AG09309 (cell line): ENCODE results near the gene GRID1.
"Not testable (repeated sequence)": the region's sequence is repeated elsewhere in the genome, so short reads cannot be mapped to it uniquely, and the experiment has no call there.

Experiments used
- DNase-seq: peaks from one replicate; pipeline ENCODE4 v3.0.0-alpha.2; 2010; ENCODE audit warnings: low read depth
- H3K4me3 ChIP-seq: 2 replicates; pipeline ENCODE4 v1.5.1; 2011; ENCODE audit warnings: mild to moderate bottlenecking, low read depth, low read length, moderate library complexity; ENCODE audit not compliant: control insufficient read depth
- TF ChIP-seq, protein P1 (sequence below): IDR thresholded peaks from 2 replicates; pipeline ENCODE4 v1.5.1; 2011; ENCODE audit warnings: mild to moderate bottlenecking, low read depth, low read length, inconsistent platforms; ENCODE audit not compliant: insufficient read depth, control insufficient read depth; ENCODE audit errors: missing control alignments

GRID1 gene

DNA sequence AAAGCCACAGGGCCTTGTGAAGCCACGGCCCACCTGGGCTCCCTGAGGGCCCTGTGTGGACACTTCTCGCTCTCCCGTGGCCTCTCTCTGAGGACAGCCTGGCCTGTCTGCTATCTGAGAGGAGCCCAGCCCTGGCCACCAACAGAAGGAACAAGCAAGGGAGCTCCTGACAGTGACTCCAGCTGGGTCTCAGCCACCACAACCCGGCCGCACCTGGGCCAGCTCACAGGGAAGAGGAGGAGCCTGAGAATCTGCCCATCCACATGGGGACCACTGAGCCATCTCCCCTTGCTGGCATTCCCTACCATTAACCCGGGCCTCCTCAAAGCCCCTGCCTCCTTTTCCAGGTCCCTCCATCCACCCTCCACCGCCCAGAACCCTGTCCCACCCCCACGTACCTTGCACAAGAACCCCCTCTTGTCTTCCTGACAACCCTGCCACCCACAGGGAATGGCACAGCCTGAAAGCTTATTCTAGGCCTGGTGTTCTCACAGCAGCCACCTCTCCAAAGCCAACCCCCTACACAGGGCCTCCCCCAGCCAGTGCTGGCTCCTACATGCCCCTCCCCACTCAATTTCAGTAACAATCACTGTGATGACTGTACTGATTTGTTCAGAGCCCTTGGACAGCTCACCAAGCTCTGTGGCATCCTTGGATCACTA, 120.2 kb downstream of the GRID1 start:
- H3K4me3 ChIP-seq = no peak overlapping the region
- TF ChIP-seq, protein P1, sequence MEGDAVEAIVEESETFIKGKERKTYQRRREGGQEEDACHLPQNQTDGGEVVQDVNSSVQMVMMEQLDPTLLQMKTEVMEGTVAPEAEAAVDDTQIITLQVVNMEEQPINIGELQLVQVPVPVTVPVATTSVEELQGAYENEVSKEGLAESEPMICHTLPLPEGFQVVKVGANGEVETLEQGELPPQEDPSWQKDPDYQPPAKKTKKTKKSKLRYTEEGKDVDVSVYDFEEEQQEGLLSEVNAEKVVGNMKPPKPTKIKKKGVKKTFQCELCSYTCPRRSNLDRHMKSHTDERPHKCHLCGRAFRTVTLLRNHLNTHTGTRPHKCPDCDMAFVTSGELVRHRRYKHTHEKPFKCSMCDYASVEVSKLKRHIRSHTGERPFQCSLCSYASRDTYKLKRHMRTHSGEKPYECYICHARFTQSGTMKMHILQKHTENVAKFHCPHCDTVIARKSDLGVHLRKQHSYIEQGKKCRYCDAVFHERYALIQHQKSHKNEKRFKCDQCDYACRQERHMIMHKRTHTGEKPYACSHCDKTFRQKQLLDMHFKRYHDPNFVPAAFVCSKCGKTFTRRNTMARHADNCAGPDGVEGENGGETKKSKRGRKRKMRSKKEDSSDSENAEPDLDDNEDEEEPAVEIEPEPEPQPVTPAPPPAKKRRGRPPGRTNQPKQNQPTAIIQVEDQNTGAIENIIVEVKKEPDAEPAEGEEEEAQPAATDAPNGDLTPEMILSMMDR = no peak
- DNase-seq = no peak

DNA sequence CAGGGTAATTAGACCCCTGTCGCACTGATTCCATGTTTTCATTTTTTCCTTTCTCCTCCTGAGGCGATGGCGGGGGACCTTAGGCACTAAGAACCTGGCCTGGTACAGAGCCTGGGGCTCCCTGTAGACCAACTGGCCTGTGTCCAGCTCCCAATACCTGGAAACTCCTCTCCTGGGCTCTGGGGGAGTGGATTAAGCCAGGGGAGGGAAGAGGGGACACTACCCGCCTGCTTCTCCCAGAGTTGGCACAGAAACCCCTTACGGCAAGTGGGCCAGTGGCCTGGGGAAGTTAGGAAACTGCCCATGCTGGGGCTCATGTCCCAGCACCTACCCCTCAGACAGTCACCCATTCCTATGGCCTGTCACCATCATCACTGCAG, 121.6 kb downstream of the GRID1 start:
- no peak overlapping the region for H3K4me3 ChIP-seq
- no peak for DNase-seq
- TF ChIP-seq, protein P1 = no peak

DNA sequence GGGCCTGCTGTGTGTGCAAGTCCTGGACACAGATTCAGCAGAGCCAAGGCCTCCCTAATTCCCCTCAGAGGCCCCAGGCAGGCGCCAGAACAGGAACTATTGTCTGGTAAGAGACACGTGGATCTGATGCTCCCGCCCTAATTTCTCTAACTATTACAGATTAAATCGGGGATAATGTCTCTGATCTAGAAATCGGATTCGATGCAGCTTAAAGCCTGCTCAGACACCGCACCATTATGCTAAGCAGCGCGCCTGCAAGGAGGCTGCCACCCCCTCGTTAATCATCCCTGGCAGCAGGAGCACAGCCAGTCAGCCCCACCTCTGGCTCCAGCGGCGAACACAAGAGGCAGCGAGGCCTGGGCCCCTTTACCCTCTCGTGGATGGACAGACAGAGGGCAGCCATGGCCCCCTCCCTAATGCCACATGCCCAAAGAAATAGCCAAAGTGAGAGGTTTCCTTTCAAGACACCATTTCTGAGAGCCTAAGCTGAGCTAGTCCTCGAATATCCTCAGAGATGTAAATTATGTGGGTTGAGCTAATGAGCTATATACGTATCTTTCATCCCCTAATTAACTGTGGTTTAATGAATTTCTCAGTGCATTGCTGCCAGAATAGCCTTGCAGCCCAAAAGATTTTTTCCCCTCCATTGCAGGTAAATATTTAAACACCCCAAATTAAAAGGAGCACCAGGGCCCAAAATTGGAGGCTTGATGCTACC, 122.1 kb downstream of the GRID1 start:
- no peak overlapping the region for H3K4me3 ChIP-seq
- TF ChIP-seq, protein P1 = no peak
- no peak for DNase-seq

DNA sequence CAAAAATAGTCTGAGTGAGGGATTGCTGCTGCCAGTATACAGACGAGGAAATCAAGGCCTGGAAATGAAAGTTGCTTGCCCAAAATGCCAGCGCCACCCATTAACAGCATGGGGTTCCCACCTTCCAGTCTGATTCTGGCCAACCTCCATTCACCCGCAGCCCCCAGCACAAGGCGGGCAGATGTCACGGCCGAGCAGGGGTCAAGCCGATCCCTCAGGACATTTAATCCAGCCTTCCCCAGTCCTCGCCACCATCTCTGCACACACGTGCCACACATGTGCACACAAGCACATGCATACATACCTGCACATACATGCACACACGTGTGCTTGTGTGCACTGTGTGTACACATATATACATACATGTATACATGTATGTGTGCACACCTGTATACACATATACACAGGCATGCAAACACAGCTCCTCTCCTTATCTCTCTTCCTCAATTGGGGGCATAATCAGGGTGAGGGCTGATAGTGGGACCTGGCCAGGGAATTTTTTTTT, 122.9 kb downstream of the GRID1 start:
- TF ChIP-seq, protein P1 = no peak
- no peak overlapping the region for H3K4me3 ChIP-seq
- no peak for DNase-seq

DNA sequence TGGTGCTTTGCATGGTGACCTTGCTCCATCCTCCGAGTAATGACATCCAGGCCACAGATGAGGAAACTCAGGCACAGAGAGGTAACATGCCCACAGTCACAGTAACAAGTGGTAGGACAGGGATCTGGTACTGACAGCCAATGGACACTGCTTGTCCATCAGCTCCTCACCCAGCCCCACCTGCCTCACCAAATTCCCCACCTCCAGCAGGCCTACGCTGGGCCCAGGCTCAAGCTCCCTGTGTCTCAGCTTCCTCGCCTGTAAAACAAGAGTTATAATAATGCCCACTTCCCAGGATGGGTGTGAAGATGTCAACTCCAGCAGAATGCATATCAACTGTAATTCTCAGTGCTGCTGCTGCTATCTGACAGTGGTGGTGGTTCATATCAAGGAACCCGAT, 123.8 kb downstream of the GRID1 start:
- no peak overlapping the region for H3K4me3 ChIP-seq
- TF ChIP-seq, protein P1 = no peak
- no peak for DNase-seq

DNA sequence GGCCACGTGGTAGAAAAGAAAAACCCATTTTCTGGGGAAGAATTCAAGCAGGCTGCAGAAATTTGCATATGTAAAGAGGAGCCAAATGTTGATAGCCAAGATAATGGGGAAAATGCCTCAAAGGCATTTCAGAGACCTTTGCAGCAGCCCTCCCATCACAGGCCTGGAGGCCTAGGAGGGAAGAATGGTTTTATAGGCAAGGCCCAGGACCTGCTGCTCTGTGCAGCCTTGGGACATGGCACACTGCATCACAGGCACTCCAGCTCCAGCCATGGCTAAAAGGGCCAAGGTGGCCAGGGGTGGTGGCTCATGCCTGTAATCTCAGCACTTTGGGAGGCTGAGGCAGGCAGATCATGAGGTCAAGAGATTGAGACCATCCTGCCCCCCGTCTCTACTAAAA, 128.5 kb downstream of the GRID1 start:
- DNase-seq, H3K4me3 ChIP-seq: not testable (repeated sequence)

DNA sequence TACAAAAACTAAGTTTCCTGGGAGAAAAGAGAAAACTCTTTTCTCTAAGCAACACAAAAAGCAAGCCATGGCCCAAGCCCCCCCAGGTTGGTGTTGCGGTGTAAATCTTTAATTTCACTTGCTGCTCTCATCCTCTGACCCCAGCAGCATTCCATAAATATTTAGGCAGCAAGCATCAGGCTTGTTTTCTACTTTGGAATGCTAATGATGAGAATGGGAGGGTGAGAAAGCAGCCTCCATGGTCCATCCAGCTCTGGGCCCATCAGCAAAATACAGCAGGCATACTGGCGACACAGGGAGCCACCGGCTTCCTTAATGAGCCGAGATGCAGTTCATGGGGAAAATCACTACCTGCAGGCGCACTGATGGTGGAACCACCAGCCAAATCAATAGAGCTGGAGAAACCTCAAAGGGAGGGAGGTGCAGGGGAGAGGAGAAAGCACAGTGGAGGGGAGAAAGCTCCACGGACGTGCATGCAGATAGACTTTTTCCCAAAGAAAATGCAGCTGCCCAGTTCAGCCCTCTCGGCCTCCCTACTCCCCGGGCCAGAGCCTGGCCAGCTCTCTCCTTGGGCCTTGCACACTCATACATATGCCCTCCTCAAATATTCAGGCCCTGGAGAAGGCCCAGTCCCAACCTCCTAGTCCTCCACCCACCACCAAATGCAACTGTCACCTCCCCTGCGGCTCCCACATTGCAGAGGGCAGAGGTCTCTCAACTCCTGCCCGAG, 131.9 kb downstream of the GRID1 start:
- no peak for DNase-seq
- TF ChIP-seq, protein P1 = no peak
- H3K4me3 ChIP-seq = no peak overlapping the region
